ENCODE data around the gene LTB4R.

LTB4R gene

DNA sequence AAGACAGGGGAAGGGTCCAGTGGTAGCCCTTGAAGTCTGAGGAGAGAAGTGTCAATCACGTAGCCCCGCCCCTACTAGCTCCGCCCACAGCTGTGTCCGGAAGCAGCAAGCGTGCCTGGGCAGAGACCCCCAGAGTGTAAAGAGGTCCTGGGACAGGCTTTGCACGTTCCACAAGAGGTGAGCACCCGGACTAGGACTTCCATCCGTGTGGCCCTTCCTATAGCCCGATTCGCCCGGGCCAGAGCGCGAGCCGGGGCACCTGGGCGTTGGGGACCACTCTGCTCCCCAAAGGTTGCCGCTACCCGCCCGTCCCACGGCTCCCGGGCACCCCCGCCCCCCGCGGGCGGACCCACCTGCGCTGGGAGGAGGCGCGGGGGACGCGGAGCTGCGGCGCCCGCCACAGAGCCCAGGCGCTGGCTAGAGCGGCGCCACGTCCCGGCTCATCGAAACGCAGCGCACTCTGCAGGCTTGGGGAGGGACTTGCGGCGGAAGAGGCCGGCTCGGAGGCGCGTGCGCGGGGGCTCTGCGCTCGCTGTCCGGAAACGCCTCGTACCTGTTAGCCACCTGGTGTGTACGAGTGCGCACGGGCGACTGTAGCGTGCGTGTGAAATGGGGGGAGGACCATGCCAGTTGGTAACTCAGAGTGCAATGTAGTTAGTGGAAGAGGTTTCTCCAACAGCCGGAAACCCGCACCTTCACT is 40.0 kb upstream of the LTB4R start, which contains the start of gene RABGGTA:
Gene RABGGTA, minus strand, starts transcription at position 464 of the 700 bp plus-strand sequence. CDS start 482 bp downstream, outside the sequence.
- DNase-seq (ENCODE audit: extremely low read depth, low read depth): peak; percentile 57
- TF ChIP-seq, protein P1, sequence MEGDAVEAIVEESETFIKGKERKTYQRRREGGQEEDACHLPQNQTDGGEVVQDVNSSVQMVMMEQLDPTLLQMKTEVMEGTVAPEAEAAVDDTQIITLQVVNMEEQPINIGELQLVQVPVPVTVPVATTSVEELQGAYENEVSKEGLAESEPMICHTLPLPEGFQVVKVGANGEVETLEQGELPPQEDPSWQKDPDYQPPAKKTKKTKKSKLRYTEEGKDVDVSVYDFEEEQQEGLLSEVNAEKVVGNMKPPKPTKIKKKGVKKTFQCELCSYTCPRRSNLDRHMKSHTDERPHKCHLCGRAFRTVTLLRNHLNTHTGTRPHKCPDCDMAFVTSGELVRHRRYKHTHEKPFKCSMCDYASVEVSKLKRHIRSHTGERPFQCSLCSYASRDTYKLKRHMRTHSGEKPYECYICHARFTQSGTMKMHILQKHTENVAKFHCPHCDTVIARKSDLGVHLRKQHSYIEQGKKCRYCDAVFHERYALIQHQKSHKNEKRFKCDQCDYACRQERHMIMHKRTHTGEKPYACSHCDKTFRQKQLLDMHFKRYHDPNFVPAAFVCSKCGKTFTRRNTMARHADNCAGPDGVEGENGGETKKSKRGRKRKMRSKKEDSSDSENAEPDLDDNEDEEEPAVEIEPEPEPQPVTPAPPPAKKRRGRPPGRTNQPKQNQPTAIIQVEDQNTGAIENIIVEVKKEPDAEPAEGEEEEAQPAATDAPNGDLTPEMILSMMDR (IDR thresholded peaks at IDR 0.05; ENCODE audit: low read depth, low read length, missing control alignments): peak; percentile 58
- H3K4me3 ChIP-seq (replicated peaks; ENCODE audit: low read depth, low read length): peak within 1 kb of the TSS; percentile 89

DNA sequence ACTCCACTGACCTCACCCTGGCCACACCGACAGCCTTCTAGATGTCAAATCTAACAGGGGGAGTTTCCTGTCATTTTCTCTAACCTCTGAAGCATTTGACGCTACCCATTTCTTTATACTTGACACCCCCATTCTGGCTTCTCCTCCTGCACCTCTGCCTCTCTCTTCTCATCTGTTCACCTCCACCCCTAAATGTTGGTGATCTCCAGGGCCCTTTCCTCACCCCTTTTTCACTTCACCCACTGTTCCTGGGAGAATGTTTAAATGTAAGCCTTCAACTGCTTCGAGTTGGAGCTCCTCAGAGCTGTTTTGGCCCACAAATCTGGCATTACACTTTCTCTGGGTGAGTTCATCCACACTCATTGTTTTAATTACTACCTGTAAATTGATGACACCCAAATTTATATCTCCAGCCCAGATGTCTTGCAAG is 39.5 kb upstream of the LTB4R start:
- TF ChIP-seq, protein P1 (IDR thresholded peaks at IDR 0.05; ENCODE audit: low read depth, low read length, missing control alignments): no peak
- DNase-seq (ENCODE audit: extremely low read depth, low read depth): no peak
- peak overlapping the region; percentile 89 for H3K4me3 ChIP-seq (replicated peaks; ENCODE audit: low read depth, low read length)

DNA sequence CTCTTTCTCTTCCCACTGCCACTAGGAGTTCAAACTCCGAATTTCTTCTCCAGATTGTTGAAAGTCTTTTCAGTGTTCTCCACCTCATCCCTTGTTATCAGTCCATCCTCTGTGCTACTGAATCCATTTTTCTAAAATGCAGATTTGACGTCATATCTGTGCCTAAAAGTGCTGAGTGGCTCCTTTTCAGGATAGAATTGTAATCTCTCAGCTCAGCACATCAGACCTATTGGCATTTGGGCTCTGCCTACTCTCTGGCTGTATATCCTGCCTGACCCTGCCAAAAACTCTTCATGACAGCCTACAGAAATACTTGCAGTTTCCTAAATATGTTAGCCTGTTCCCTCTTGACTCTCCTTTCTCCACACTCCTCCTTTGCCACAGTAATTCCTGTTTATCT is 38.8 kb upstream of the LTB4R start:
- TF ChIP-seq, protein P1 (IDR thresholded peaks at IDR 0.05; ENCODE audit: low read depth, low read length, missing control alignments): no peak
- DNase-seq (ENCODE audit: extremely low read depth, low read depth): no peak
- no peak overlapping the region for H3K4me3 ChIP-seq (replicated peaks; ENCODE audit: low read depth, low read length)

DNA sequence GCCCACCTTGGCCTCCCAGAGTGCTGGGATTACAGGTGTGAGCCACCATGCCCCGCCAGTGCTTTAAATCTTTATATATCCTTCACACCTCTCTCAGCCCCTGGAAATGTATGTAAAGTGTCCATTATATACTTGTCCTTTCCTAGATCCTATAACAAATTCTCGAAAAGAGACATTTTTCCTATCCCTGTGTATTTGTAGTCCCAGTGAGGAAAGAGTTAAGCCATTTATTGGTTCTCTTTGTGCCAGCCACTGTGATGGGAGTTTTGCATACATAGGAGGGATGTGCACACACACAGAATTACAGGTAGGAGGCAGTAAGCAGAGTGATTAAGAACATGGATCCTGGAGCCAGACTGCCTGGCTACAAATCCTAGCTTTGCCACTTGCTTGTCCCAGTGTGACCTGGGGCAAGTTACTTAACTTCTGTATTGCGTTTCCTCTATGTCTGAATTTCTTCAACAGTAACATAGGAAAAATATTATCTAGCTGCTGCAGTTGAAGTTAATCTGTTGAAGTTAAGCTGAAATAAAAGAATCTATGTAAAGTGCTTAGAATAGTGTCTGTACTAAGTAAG is 37.8 kb upstream of the LTB4R start:
- no peak for DNase-seq (ENCODE audit: extremely low read depth, low read depth)
- TF ChIP-seq, protein P1 (IDR thresholded peaks at IDR 0.05; ENCODE audit: low read depth, low read length, missing control alignments): no peak
- no peak overlapping the region for H3K4me3 ChIP-seq (replicated peaks; ENCODE audit: low read depth, low read length)

GRCh38 chr14:24274101-24274543 is 37.2 kb upstream of the LTB4R start:
- TF ChIP-seq, protein P1 (IDR thresholded peaks at IDR 0.05; ENCODE audit: low read depth, low read length, missing control alignments): no peak
- H3K4me3 ChIP-seq (replicated peaks; ENCODE audit: low read depth, low read length): no peak overlapping the region
- DNase-seq (ENCODE audit: extremely low read depth, low read depth): no peak

DNA sequence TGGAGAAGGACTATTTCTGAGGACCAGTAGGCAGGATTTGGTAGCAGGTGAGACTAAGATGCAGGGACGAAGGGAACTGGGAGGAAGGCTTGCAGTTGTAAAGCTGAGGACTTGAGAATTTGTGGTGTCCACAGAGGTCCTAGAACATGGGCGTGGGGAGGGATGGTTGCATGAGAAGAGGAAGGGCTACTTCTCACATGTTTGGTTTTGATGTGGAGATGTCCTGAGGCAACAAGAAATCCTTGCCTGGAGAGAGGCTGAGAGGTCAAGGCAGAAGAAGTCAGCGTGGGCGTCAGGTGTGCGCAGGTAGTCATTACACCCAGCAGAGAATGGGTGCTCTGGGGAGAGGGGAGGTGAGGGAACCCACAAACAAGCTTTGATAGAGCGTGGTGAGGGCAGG is 34.2 kb upstream of the LTB4R start:
- no peak for DNase-seq (ENCODE audit: extremely low read depth, low read depth)
- TF ChIP-seq, protein P1 (IDR thresholded peaks at IDR 0.05; ENCODE audit: low read depth, low read length, missing control alignments): no peak
- no peak overlapping the region for H3K4me3 ChIP-seq (replicated peaks; ENCODE audit: low read depth, low read length)

Measured in HFF-Myc (cell line).